HL-60 (cell line): ENCODE results near the gene MTFR1L.

ENCODE experiments used
- CTCF ChIP-seq: IDR thresholded peaks from one replicate; pipeline ENCODE4 v1.5.1; 2011; ENCODE audit warnings: low read length, control low read depth, inconsistent platforms; ENCODE audit not compliant: insufficient read depth
- GABPA ChIP-seq: IDR thresholded peaks from 2 replicates; pipeline ENCODE4 v1.6.1; 2012; ENCODE audit warnings: low read depth
- POLR2AphosphoS5 ChIP-seq: IDR thresholded peaks from 2 replicates; pipeline ENCODE4 v1.6.1; 2012; ENCODE audit warnings: low read depth
- REST ChIP-seq: IDR thresholded peaks from 2 replicates; pipeline ENCODE4 v1.6.1; 2012; ENCODE audit warnings: low read depth; ENCODE audit not compliant: insufficient replicate concordance
- SPI1 ChIP-seq: IDR thresholded peaks from 2 replicates; pipeline ENCODE4 v1.6.1; 2012; ENCODE audit warnings: low read depth, mild to moderate bottlenecking, borderline replicate concordance

- TF ChIP-seq CTCF = no peak
- no peak for TF ChIP-seq REST
- TF ChIP-seq POLR2AphosphoS5 = no peak
- TF ChIP-seq GABPA = no peak
- no peak for TF ChIP-seq SPI1
These were observed 3.5 kb upstream of the MTFR1L start for GRCh38 chr1:25816112-25816718.
